DMS53 treated with DMSO at 0.1 percent for 48 hours (cell line): ENCODE measurements around the gene MCMBP.
"Not testable (repeated sequence)": the region's sequence is repeated elsewhere in the genome, so short reads cannot be mapped to it uniquely, and the experiment has no call there.

Source experiments
- DNase-seq: peaks from one replicate; lab custom pipeline; 2025; ENCODE audit not compliant: unreplicated experiment; lab: John Stamatoyannopoulos, UW

Gene MCMBP

DNA sequence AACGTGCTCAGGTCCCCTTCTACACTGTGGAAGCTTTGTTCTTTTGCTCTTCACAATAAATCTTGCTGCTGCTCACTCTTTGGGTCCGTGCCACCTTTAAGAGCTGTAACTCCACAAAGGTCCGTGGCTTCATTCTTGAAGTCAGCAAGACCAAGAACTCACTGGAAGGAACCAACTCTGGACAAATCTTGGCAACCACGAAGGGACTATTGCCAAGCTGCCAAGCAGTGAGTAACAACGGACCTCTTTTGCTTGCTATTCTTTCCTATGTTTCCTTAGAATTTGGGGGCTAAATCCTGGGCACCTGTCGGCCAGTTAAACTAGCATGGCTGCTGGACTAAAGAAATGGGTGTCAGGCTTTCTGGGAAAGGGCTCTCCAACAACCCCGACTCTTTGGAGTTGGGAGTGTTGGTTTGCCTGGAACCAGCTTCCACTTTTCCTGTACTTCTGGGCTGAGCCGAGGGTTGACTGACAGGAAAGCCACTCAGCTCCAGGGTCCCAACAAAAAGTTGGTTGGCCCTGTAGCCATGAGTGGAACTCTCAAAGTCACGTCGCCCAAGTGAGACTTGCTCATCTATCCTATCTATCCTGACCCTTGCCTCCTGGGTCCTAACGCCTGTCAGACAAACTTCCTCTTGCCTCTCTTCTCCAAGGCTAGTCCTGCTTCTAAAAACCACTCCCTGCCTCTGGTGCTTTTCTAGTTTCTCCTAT lies 11.4 kb upstream of the MCMBP start:
- DNase-seq, result not testable (repeated sequence)

DNA sequence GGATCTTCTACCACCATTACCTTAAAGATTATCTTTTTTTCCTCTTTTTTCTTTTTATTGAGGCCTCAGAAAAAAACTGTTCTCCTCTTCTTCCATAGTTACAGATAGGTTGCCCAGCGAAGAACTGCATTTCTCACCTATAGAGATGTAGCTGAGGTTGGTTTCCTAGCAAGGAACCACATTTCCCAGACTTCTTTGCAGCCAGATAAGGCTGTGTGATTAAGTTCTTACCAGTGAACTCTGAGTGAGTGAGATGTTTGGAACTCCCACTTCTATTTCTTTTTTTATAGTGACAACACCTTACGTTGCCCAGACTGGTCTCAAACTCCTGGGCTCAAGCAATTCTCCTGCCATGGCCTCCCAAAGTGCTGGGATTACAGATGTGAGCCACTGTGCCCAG lies 5.9 kb upstream of the MCMBP start:
- DNase-seq, result no peak

DNA sequence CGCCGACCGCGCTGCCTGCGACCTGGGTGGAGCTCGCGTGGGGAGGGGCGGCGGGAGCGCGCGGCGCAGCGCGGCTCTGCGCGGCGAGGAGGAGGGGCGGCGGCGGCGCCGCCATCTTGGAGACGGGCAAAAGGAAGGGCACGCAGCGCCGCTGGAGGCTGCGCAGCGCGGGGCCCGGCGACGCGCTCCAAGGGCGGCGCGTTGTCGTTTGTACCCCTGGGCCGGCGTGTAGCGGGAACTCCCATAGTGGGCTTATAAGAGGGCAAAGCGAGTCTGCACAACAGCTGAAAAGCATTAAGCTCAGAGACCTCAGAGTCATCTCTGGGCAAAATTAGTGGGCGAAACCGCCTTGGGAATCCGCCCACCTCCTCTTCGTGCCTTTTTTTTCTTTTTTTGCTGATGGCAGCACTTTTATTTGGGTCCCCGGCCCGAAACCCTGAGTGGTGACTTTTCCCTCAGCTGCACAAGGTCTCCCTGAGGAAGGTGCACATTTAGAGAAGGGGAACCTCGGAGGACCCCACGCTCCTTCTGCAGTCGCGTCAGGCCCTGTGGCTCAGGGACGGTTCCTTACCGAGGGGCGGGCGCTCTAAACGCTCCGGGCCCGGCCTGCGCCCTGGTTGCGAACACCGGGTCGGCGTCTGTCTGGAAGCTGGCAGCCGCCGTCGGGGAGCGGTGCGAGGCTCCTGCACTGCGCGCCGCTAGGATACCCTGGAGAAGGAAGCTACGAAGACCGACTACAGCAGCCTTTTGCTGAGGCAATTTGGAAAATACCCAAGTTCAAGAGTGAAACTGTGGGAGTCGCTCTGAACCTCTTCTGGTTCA lies 428 bp upstream of the MCMBP start:
- DNase-seq, result peak; percentile 67

DNA sequence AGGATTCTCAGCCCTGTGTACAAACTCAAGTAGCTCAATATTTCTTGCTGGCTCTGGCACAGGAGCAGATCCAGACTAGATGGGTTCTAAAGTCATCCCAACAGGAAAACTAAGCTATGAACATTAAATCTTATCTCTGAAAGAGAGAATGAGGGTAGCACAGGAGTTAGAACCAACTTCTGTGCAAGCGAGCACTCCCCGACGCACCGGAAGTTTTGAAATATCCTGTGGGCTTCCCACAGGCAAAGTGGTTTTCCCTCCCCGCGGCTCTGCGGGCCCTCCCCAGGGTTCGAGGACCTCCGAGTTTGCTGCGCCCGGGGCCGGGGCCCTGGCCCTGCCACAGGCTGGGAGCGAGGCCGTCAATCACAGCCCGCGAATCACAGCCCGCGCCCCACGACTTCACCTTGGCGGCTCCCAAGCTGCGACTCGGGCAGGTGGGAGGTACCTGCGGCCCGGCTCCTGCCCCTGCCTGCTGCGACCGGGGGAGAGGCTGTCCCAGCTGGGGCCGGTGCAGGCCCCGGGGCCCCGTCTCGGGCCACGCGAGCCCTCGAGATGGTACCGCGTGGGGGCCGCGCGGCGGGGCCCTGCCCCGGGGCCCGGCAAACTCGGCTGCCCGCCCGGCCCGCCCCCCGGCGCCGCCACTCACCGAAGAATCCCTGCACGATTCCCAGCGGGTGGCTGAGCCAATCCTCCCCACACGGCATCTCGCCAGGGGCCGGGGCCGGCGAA lies 598 bp downstream of the MCMBP start:
- DNase-seq, result peak; percentile 31

DNA sequence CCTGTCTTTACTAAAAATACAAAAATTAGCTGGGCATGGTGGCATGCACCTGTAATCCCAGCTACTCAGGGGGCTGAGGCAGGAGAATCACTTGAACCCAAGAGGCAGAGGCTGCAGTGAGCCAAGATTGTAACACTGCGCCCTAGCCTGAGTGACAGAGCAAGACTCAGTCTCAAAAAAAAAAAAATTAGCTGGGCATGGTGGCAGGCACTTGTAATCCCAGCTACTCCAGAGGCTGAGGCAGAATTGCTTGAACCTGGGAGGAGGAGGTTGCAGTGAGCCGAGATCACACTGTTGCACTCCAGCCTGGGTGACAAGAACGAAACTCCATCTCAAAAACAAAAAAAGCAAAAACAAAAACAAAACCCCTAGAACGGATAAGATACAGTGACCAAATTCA lies 3.2 kb downstream of the MCMBP start:
- not testable (repeated sequence) for DNase-seq

DNA sequence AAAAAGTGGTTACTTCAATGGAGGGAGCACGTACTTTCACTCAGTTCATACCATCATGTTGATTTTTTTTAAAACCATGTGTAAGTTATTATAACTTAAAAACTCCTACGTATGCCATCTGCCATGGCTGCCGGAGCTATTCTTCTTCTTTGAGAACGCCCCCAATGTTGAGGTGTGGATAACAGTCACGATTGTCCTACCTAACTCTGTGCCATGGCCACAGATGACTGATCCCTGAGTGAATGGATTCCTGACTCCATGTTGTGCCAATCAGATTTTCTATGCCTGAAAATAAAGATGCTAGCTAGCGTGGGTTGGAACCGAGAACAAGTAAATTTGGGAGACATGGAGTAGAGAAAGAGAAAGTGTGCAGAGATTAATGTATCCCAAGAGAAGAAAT lies 5.3 kb downstream of the MCMBP start:
- no peak for DNase-seq

DNA sequence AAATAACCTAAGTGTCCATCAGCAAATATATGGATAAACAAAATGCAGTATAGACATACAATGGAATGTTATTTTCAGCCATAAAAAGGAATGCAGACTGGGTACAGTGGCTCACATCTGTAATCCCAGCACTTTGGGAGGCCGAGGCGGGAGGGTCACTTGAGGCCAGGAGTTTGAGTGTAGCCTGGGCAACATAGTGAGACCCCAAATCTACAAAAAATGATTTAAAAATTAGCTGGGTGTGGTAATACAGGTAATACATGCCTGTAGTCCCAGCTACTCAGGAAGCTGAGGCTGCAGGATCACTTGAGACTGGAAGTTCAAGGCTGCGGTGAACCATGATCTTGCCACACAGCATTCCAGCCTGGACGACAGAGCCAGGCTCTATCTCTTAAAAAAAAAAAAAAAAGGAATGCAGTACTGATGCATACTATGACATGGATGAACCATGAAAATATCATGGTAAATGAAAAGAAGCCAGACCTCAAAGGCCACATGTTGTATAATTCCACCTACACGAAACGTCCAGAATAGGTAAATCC lies 6.9 kb downstream of the MCMBP start:
- no peak for DNase-seq

DNA sequence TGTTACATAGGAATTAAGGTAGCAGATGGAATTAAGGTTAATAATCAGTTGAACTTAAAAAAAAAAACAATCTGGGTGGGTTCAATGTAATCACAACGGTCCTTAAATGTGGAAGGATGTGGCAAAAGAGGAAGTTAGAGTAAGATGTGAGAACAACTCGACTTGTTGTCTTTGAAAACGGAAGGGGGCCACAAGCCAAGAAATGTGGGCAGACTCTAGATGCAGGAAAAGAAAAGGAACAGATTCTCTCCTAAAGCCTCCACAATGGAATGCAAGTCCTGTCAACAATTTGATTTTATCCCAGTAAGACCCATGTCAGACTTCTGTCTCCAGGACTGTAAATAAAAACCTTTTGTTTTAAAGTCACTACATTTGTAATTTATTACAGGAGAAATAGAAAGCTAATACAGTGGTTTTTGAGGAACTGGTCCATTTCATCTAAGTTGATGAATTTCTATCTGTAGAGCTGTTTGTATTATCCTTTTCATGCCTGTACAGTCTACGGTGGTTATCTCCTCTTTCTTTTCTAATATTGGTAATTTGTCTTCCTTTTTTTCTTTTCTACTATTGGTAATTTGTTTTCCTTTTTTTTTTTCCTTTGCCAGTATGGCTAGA lies 8.6 kb downstream of the MCMBP start:
- DNase-seq, result no peak

DNA sequence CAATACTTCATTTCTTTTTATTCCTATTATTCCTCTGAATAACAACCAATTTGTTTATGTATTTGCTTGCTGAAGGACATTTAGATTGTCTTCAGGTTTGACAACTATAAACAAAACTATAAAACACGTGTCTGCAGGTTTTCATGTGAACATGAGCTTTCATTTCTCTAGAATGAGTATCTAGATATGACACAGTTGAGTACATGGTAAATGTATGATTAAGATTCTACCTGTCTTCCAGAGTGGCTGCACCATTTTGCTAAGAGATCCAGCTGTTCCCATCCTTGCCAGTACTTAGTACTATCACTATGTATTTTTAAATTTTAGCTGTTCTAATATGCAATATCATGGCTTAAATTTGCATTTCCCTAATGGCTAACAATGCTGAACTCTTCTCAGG lies 10.1 kb downstream of the MCMBP start:
- DNase-seq, result no peak

DNA sequence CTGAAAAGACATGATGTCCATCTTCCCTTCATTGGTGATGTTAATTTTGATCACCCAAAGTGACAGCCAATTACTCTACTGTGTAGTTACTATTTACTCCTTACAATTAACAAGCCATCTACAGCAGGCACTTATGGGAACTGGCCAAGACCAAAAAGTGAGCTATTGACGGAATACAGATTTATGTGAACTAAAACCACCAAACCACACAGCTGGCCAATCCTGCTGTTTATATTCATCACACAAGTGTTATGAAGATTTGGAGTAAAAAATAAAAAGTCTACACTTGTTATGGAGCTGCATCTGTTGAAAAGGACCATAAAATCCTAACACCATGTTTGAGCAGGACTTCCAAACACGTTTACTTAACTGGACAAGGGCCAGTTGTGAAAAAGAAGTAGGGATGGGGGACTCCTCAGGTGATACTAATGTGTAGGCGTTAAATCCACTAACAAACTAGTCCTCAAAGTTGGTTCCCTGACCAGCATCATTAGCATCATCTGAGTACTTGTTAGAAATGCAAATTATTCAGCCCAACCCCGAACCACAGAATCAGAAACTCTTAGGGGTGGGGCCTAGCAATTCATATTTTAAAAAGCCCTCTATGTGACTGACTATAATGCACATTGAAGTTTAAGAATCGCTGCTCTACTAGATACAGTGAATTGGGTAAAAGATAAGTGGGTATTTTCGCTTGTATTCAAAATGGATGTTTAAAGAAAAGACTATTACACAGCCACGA lies 11.6 kb downstream of the MCMBP start:
- no peak for DNase-seq

DNA sequence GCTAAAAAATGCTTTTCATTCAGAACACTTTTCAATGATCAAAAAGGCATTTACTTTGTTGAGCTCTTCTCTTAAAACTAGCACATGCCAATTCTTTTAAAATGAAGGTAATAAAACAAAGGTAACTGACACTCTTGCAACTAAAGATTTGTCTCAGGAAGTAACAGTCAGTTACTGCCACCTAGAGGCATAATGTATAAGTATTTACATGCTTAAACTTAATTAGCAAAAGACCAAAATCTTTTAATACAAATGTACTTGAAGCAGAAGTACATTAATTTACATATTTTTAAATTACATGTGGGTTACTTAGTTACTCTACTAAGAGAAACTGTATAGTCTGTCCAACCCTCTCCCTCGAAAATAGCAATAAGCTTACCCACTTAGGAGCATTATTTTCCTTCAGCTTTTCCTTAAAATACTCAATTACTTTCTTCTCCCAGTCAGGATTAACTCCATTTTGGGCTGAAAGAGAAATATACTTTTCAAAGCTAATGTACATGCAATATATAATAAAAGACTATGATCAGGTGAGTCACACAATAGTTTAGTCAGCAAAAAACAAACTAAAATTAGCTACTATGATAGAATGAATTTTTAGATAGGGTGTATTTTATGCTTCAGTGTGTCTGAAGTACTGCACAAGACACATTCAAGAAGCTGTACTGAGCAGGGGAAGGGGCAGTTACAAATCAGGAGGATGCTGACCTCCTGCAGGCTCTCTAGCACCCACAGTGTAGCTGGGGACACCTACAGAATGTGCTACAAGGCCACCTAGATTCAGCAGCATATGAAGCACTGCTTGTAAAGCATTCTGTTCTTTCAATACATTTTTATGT lies 13.0 kb downstream of the MCMBP start:
- DNase-seq, result peak; percentile 58

DNA sequence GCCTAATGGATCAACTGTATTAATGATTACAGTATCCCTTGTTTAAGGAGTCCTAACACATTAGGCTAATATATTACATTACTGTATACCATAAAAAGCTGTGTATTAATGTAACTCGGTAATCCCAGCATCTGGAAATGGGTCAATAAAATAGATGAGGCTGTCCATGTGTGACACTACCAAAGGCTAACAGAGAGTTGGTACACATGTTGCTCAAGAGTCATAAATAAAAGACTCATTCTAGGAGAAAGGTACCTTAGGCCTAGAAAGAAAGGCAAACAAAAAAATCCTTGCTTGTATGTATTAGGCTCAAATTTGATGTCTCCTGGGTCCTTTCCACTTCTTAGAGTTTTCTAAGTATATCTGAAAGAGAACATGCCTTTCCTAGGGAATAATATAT lies 14.6 kb downstream of the MCMBP start:
- no peak for DNase-seq

DNA sequence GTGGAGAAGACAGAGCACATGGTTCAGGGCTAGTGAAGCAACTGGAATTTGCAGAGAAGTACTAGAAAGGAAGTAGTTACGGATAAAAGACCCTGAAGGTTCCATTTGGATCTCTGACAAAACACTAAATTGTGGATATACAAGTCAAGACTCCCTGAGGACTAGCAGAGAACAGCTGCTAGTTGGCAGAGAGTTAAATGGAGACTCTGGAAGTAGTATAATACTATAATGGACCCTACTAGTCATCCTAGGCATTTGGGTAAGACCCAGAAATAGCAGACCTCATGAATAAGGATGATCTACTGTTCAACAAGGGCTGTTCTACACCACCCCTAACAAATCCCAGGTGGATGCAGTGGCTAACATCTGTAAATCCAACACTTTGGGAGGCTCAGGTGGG lies 19.1 kb downstream of the MCMBP start:
- no peak for DNase-seq

DNA sequence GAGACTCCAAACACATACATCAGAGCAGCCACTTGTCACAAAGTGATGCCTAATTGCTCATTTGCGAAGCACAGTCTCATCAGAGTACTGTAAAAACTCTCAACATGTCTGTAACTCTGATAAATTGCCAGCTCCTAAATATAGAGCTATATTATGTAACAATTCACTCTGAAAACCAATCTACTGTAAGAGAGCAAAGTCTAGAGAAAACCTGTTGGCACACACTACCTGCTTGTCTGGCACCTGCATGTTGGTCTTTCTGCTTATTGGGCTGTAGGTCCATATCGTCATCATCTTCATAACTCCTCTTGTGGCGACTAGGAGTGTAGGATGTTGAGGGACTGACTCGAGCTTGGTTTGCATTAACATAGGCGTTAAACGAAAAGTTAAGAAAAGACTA lies 19.8 kb downstream of the MCMBP start:
- DNase-seq, result no peak

DNA sequence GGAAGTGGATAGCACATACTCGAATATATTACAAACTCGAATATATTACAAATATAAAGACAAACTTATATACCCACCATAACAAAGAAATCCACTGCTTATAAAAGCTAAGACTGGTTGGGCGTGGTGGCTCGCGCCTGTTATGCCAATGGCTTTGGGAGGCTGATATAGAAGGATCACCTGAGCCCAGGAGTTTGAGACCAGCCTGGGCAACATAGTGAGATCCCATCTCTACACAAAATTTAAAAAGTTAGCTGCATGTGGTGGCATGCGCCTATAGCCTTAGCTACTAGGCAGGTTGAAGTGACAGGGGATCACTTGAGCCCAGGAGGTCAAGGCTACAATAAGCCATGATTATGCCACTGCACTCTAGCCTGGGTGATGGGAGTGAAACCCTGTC lies 20.4 kb downstream of the MCMBP start:
- no peak for DNase-seq

DNA sequence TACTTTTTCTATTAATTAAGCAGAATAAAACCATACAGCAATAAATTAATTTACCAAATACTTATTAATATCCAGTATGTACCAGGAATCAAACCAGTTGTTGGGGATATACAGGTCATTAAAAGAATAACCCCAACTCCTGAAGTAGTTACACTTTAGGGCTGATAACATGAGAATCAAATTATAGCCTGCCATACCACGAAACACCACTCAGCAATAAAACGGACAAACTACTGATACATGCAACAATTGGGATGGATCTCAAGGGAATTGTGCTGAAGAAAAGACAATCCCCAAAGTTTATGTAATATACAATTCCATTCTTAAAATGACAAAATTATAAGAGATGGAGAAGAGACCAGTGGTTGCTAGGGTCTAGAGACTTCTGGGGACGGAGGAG lies 22.7 kb downstream of the MCMBP start:
- DNase-seq, result no peak

DNA sequence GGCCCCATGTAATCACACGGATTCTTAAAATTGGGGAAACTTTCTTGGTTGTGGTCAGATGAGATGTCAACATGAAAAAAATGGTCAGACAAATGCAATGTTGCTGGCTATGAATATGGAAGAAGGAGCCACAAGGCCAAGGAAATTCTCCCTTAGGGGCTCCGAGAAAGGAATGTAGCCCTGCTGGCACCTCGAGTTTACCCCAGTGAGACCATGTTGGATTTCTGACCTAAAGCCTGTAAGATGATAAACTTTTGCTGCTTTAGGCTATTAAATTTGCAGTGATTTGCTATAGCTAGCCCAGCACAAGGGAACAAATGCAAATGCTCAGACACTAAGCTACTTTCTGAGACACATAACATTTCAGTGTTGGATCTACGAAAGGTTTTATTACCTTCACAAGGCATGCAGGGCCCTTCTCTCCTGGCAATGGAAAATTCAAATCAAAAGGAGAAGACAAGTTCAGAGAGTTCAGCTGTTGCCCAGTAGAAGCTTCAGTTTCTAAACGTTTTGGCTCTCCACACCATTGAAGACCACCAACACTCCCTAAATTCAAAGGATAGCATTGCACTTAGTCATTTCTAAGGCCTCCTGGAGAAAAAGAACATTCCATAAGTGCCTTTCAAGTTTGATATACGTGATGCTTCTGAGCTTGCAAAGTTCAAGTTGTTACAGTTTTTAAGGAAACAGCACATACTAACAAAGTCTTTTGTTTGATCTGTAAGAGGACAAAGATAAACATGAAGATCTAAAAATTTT lies 23.4 kb downstream of the MCMBP start:
- DNase-seq, result no peak

DNA sequence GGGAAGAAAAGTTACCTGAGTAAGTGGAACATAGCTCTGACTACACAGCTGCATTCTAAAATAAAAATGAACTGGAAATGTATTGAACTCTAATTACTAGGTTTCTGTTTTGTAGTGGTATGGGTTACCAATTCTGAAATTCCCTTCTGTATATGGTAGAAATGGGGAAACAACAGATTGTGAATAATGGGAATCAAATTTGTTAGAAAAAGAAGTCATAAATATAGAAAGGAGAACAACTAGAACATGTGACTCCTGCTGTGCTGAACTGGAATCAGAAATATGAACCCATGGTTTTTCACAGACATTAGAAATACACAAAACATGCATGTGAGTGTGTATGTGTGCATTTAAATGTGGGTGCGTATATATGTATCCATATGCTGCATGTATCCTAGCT lies 27.0 kb downstream of the MCMBP start:
- no peak for DNase-seq

DNA sequence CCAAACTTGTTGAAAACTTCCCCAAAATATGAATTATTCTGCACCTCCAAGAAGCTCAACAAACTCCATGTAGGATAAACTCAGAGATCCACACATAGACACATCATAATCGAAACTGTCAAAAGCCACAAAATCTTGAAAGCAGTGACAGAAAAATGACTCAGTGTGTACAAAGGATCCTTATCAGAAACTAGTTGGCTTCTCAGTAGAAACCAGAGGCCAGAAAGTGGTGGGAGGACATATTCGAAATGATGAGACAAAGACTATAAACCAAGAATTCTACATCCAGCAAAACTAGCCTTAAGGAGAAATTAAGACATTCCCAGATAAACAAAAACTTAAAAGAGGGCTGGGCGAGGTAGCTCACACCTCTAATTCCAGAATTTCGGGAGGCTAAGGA lies 38.5 kb downstream of the MCMBP start:
- no peak for DNase-seq
